ENCODE results near the gene CD19.
"Not testable (repeated sequence)": the region's sequence is repeated elsewhere in the genome, so short reads cannot be mapped to it uniquely, and the experiment has no call there.

Gene CD19

GRCh38 chr16:28937222-28937876 is 5.6 kb downstream of the CD19 start:
- DNase-seq: no peak

- DNase-seq: no peak
Measured at GRCh38 chr16:28938721-28939120, 7.0 kb downstream of the CD19 start.

DNA sequence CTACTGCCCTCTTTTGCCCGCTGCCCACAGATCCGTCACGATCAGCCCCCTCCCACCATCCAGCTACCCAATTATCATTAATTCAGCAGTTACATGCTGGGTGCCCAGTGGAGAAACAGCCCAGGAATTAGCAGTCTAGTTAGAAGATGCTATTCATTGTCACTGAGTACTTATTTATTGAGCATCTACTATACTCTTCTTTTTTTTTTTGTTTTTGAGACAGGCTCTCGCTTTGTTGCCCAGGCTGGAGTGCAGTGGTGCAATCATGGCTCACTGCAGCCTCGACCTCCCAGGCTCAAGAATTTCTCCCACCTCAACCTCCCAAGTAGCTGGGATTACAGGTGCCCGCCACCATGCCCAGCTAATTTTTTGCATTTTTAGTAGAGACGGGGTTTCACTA is 8.1 kb downstream of the CD19 start:
- not testable (repeated sequence) for DNase-seq

DNA sequence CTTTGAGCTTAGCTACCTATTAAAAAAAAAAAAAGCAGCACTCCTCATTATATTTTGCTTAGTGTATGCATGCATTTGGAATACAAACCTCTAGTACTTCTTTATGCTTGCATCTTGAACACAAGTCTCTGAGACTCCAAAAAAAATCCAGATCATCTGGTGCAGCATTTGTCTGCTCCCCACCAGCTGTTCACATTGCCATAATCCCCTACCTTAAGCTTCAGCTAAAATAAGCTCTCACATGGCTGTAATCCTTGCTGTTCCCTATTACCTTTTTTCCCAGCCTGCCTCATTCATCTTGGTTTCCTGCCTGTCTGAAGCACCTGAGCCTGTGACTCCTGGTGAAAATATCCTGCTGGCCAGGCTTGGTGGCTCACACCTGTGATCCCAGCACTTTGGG is 11.5 kb downstream of the CD19 start:
- DNase-seq: no peak

- no peak for DNase-seq
Measured at GRCh38 chr16:28946681-28947080, 14.9 kb downstream of the CD19 start.

GRCh38 chr16:28950648-28951409 is 19.1 kb downstream of the CD19 start, which contains the start of gene NFATC2IP:
Gene NFATC2IP, plus strand, starts transcription at chr16:28950937. Its CDS starts 75 bp downstream, at chr16:28951012.
- peak; percentile 100 for DNase-seq

GRCh38 chr16:28951410-28951943 is 19.7 kb downstream of the CD19 start:
- no peak for DNase-seq

GRCh38 chr16:28958216-28958615 is 26.4 kb downstream of the CD19 start:
- no peak for DNase-seq

- DNase-seq: no peak
Measured at GRCh38 chr16:28958836-28959235, 27.1 kb downstream of the CD19 start.

DNA sequence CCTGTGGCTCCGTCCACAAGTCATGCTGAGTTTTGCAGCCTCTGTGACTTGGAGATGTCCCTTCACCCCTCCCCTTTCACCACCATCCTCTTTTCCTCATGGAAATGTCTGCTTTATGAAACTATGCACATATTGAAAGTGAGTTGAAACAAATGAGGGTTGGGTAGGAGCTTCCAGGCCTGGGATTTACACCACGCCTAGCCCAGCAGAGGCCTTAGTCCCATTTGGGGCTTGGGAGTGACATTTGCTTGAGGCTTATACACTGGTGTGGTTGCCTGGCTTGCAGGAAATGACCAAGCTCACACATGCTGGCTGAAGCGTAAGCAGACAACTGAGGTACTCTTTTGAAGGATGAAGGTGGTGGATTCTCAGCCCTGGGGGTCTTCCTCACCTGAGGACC is 32.3 kb downstream of the CD19 start:
- no peak for DNase-seq

DNA sequence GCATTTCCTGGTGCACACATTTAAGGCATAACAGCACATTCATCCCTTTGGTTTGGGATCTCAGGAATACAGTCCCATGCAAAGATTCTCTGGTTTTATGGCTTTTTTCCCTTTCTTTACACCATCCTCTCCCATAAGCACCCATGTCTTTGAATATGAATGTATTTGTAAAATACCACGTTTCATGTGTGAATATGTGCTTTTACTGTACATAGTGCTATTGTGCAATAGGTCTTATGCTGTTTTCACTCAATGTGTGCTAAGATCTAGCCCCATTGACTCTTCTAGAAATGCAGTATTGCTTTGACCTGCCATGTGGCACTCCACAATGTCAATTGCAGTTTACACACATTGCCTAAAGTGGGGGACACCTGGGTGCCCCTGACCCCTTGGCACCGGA is 32.7 kb downstream of the CD19 start:
- no peak for DNase-seq

GRCh38 chr16:28967156-28967555 is 35.4 kb downstream of the CD19 start:
- DNase-seq: no peak

DNA sequence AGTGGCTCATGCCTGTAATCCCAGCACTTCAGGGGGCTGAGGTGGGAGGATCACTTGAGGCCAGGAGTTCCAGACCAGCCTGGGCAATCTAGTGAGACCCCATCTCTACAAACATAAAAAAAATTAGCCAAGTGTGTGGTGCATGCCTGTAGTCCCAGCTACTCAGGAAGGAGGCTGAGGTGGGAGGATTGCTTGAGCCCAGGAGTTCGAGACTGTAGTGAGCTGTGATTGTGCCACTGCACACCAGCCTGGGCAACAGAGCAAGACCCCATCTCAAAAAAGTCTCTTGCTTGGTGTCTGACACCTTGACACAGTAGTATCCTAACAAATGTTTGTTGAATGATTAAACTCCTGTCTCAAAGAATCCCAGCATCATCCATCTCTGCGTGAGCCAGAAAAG is 37.9 kb downstream of the CD19 start:
- DNase-seq: not testable (repeated sequence)

- peak; percentile 65 for DNase-seq
Measured at GRCh38 chr16:28974007-28974436, 42.3 kb downstream of the CD19 start.

GRCh38 chr16:28974437-28975157 is 42.8 kb downstream of the CD19 start, which contains the start of gene SPNS1:
Gene SPNS1, plus strand, starts transcription at chr16:28974778. Its CDS starts 374 bp downstream, at chr16:28975152.
- peak; percentile 92 for DNase-seq

GRCh38 chr16:28975158-28975599 is 43.4 kb downstream of the CD19 start:
- no peak for DNase-seq

- DNase-seq: no peak
Measured at GRCh38 chr16:28977703-28978662, 46.2 kb downstream of the CD19 start.

DNA sequence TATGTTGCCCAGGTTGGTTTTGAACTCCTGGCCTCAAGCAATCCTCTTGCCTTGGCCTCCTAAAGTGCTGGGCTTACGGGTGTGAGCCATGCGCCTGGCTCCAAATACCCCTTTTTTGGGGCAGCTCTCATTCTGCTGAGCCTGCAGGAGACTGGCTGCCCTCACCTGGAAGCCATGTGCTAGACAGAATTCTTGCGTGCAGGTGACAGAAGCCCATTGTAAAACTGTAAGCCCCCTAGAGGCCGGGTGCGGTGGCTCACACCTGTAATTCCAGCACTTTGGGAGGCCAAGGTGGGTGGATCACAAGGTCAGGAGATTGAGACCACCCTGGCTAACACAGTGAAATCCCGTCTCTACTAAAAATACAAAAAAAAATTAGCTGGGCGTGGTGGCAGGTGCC is 48.6 kb downstream of the CD19 start:
- DNase-seq: not testable (repeated sequence)

DNA sequence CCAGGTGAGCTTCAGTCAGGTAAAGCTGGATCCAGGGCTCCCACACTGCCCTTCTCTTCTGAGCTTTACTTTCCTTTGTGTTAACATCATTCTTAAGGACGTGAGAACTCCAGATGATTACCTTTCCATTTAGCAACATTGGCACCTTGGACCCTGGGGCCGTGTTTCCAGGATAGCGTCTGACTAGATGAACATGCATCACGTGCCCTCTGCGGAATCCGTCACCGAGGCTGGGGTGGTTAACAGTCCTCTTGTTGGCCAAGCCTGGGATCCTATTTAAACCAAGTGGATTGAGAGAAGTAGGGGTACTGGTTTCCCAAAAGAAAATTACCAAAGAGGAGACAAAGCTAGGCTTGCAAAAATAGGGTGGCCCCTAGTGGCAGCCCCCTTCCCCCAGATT is 49.2 kb downstream of the CD19 start:
- no peak for DNase-seq

- no peak for DNase-seq
Measured at GRCh38 chr16:28981517-28981916, 49.7 kb downstream of the CD19 start.

DNA sequence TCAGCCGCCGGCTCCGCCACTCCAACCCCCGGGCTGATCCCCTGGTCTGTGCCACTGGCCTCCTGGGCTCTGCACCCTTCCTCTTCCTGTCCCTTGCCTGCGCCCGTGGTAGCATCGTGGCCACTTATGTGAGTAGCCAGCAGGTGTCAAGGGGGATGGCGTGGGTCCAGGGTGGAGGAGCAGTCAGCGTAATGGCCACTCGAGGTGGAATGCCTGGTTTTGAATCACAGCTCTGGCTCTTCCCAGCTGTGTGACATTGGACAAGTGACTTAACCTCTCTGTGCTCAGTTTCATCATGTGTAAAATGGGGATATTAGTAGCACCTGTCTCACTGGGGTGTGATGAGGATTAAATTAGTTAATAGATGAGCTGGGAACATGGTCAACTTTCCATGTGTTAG is 50.6 kb downstream of the CD19 start:
- no peak for DNase-seq

- DNase-seq: no peak
Measured at GRCh38 chr16:28982949-28983348, 51.2 kb downstream of the CD19 start.
